ENCODE measurements around the gene RYR2. TPM values are rescaled to one million over a fixed set of nuclear protein-coding genes. Genes with fewer than 3 reads are reported as not detected.

Gene RYR2
- total and polyA plus RNA-seq, 8 donors: 1.6 to 6.9 (median 4.4) TPM

GRCh38 chr1:237868817-237869600, 827.0 kb downstream of the RYR2 start:
- TF ChIP-seq CTCF (IDR thresholded peaks at IDR 0.05): no peak
- Histone ChIP-seq H3K4me3 (no peak overlapping the region), H3K27ac (no peak overlapping the region), H3K36me3 (no peaks in the 10 kb centered on the region), H3K27me3 (no peaks in the 10 kb centered on the region), H3K9me3 (no peaks in the 10 kb centered on the region), H3K4me1 (peaks cover 0 to 4% (median 0%) of the 10 kb centered on the region in 3 donors)
- 39 to 43% methylated on average over 4 of the region's 4 CpGs for WGBS, 2 donors
- ATAC-seq (peak in 3 of 4 donors; percentile 39 to 71 (median 69)), FAIRE-seq (no peak), DNase-seq (no peak)
- intact Hi-C loops (cut with DNase I): no loop called here

- Histone ChIP-seq H3K9me3 (no peaks in the 10 kb centered on the region), H3K4me1 (no peaks in the 10 kb centered on the region), H3K27me3 (no peaks in the 10 kb centered on the region), H3K4me3 (no peak overlapping the region), H3K27ac (no peak overlapping the region), H3K36me3 (no peaks in the 10 kb centered on the region)
- FAIRE-seq (no peak), DNase-seq (no peak), ATAC-seq (peak in 1 of 4 donors; percentile 46)
- WGBS, 2 donors: 74 to 77% methylated on average over 4 of the region's 4 CpGs
- TF ChIP-seq CTCF (IDR thresholded peaks at IDR 0.05): no peak
- intact Hi-C loops (cut with DNase I): no loop called here
These were observed 831.7 kb downstream of the RYR2 start for GRCh38 chr1:237873487-237874211.

GRCh38 chr1:237875291-237875690, 833.3 kb downstream of the RYR2 start:
- 81 to 87% methylated on average over 8 of the region's 8 CpGs for WGBS, 2 donors
- Histone ChIP-seq H3K9me3 (no peaks in the 10 kb centered on the region), H3K4me3 (no peak overlapping the region), H3K36me3 (no peaks in the 10 kb centered on the region), H3K27me3 (no peaks in the 10 kb centered on the region), H3K4me1 (no peaks in the 10 kb centered on the region), H3K27ac (no peak overlapping the region)
- TF ChIP-seq CTCF (IDR thresholded peaks at IDR 0.05): no peak
- ATAC-seq (no peak), FAIRE-seq (no peak), DNase-seq (no peak)
- intact Hi-C loops (cut with DNase I): no loop called here

- 9 to 11% methylated on average over 4 of the region's 4 CpGs for WGBS, 2 donors
- peak in 3 of 4 donors; percentile 44 to 74 (median 66) for ATAC-seq
These were observed 835.6 kb downstream of the RYR2 start for GRCh38 chr1:237877631-237878030.

More at GRCh38 chr1:237877631-237878030, 835.6 kb downstream of the RYR2 start:
- intact Hi-C loops (cut with DNase I): no loop called here
- no peaks in the 10 kb centered on the region for H3K4me1 ChIP-seq
- H3K27ac ChIP-seq: no peak overlapping the region
- no peak overlapping the region for H3K4me3 ChIP-seq
- DNase-seq (no peak), FAIRE-seq (no peak)
- H3K9me3 ChIP-seq: no peaks in the 10 kb centered on the region
- H3K27me3 ChIP-seq: no peaks in the 10 kb centered on the region
- no peak for TF ChIP-seq CTCF (IDR thresholded peaks at IDR 0.05)
- H3K36me3 ChIP-seq: no peaks in the 10 kb centered on the region

All from pancreas (tissue), 10 donors.